Epithelial cell of proximal tubule (primary cell): ENCODE results near the gene ETFA. TPM values are rescaled to one million over a fixed set of nuclear protein-coding genes. Genes with fewer than 3 reads are reported as not detected.
"Not testable (repeated sequence)": the region's sequence is repeated elsewhere in the genome, so short reads cannot be mapped to it uniquely, and the experiment has no call there.

Experiments used
- DNase-seq: peaks from one replicate; pipeline ENCODE4 v3.0.0-alpha.2; 2011; ENCODE audit warnings: low read depth
- H3K4me3 ChIP-seq: 2 replicates; pipeline ENCODE4 v1.5.1; 2011; ENCODE audit warnings: low read depth, mild to moderate bottlenecking, low read length
- CTCF ChIP-seq: conservative IDR thresholded peaks from 2 replicates; pipeline ENCODE4 v1.5.1; 2012; ENCODE audit warnings: low read depth, mild to moderate bottlenecking, low read length
- total RNA-seq: library from RNA; depleted of rRNA; stranded (reverse); fragments of >200 nt; gene quantifications from 2 replicates; pipeline ENCODE4 v1.2.3, GENCODE V29; 2015

The ETFA gene
- total RNA-seq, 1 donor from 2014 or later, result 117 TPM

- TF ChIP-seq CTCF, result no peak
- H3K4me3 ChIP-seq, result no peak overlapping the region
- no peak for DNase-seq
Measured at GRCh38 chr15:76321602-76322001, 10.3 kb upstream of the ETFA start.

- no peak overlapping the region for H3K4me3 ChIP-seq
- no peak for TF ChIP-seq CTCF
- DNase-seq, result no peak
Measured at GRCh38 chr15:76321171-76321570, 9.9 kb upstream of the ETFA start.

GRCh38 chr15:76320012-76320411, 8.7 kb upstream of the ETFA start:
- no peak for DNase-seq
- H3K4me3 ChIP-seq, result no peak overlapping the region
- no peak for TF ChIP-seq CTCF

GRCh38 chr15:76313731-76314130, 2.5 kb upstream of the ETFA start:
- no peak overlapping the region for H3K4me3 ChIP-seq
- no peak for DNase-seq
- no peak for TF ChIP-seq CTCF

GRCh38 chr15:76313175-76313567, 1.9 kb upstream of the ETFA start:
- not testable (repeated sequence) for DNase-seq, H3K4me3 ChIP-seq

- DNase-seq, result no peak
- H3K4me3 ChIP-seq, result no peak overlapping the region
- TF ChIP-seq CTCF, result no peak
Measured at GRCh38 chr15:76312540-76313174, 1.4 kb upstream of the ETFA start.

GRCh38 chr15:76310475-76311099, 682 bp downstream of the ETFA start:
- no peak for TF ChIP-seq CTCF
- no peak for DNase-seq
- H3K4me3 ChIP-seq, result peak overlapping the region; percentile 69
